B cell (primary cell): ENCODE measurements around the gene SEC16A. TPM values are rescaled to one million over a fixed set of nuclear protein-coding genes. Genes with fewer than 3 reads are reported as not detected.

Experiments used
- ATAC-seq: fragments of 200-7000 bp; cut with Tn5 transposase; one replicate; pipeline ENCODE4 v1.10.0; 2021; ENCODE audit warnings: low read depth, mild to moderate bottlenecking, moderate number of reproducible peaks, moderate library complexity
- CTCF ChIA-PET: fragments of 350-600 bp; sonication (Branson Sonifier 250); formaldehyde crosslinking; loops from one replicate; lab custom pipeline; 2021; ENCODE audit warnings: antibody characterized with exemption, inconsistent platforms; lab: Charles Lee
- POLR2A ChIA-PET: fragments of 350-600 bp; sonication (Branson Sonifier 250); formaldehyde crosslinking; loops from one replicate; lab custom pipeline; 2021; ENCODE audit warnings: antibody characterized with exemption; lab: Charles Lee
- DNase-seq: peaks from one replicate; pipeline ENCODE4 v3.0.0; 2013
- H2AFZ ChIP-seq: 2 replicates; pipeline ENCODE4 v1.6.1; 2012; ENCODE audit warnings: mild to moderate bottlenecking, low read depth, low read length; ENCODE audit not compliant: insufficient read depth, poor library complexity, severe bottlenecking
- H3K27ac ChIP-seq, 2 donors: 1 replicate in 1 of 2; 2 replicates in 1 of 2; pipeline ENCODE4 v1.5.1; 2012 to 2013; ENCODE audit warnings: low read length in 2 of 2, mild to moderate bottlenecking in 2 of 2, moderate library complexity in 1 of 2
- H3K27me3 ChIP-seq, 4 experiments: fragments of 200-600 bp in 1 of 4; sonication (generic) in 1 of 4; replicated peaks in 1 of 4; 1 replicate in 2 of 4; 2 replicates in 2 of 4; pipeline versions ENCODE4 v1.6.1 to v1.7.0; 2013 to 2016; ENCODE audit warnings: low read length in 3 of 4, mild to moderate bottlenecking in 2 of 4, mixed read lengths in 1 of 4, moderate library complexity in 1 of 4; ENCODE audit not compliant: insufficient read depth in 4 of 4, control insufficient read depth in 3 of 4; ENCODE audit errors: control extremely low read depth in 1 of 4
- H3K36me3 ChIP-seq, 2 experiments: replicated peaks in 1 of 2; 1 replicate in 1 of 2; 2 replicates in 1 of 2; pipeline versions ENCODE4 v1.6.1 to v1.7.1; 2013; ENCODE audit warnings: low read length in 1 of 2; ENCODE audit not compliant: insufficient read depth in 2 of 2, control insufficient read depth in 1 of 2; ENCODE audit errors: control extremely low read depth in 1 of 2, extremely low read depth in 1 of 2
- H3K4me1 ChIP-seq, 2 donors: fragments of 200-600 bp in 1 of 2; sonication (generic) in 1 of 2; 1 replicate in 1 of 2; 2 replicates in 1 of 2; pipeline versions ENCODE4 v1.5.1 to v1.6.1; 2013 to 2017; ENCODE audit warnings: low read length in 2 of 2; ENCODE audit not compliant: control insufficient read depth in 2 of 2, insufficient read depth in 2 of 2
- H3K4me2 ChIP-seq: replicated peaks from 2 replicates; pipeline ENCODE3; 2012; ENCODE audit warnings: mild to moderate bottlenecking, low read depth, low read length; ENCODE audit not compliant: poor library complexity, severe bottlenecking
- H3K4me3 ChIP-seq, 5 experiments: fragments of 200-600 bp in 1 of 5; sonication (generic) in 1 of 5; 1 replicate in 3 of 5; 2 replicates in 2 of 5; pipeline versions ENCODE4 v1.5.1 to v1.7.0; 2011 to 2016; ENCODE audit warnings: low read length in 4 of 5, mild to moderate bottlenecking in 4 of 5, low read depth in 2 of 5, control low read depth in 1 of 5, moderate library complexity in 1 of 5; ENCODE audit not compliant: insufficient read depth in 1 of 5; ENCODE audit errors: control extremely low read depth in 1 of 5, extremely low read depth in 1 of 5
- H3K79me2 ChIP-seq: fragments of 200-600 bp; sonication (generic); one replicate; pipeline ENCODE4 v1.6.0; 2016; ENCODE audit warnings: low read length; ENCODE audit not compliant: control insufficient read depth, insufficient read depth
- H3K9ac ChIP-seq: fragments of 200-600 bp; sonication (generic); 2 replicates; pipeline ENCODE4 v1.6.1; 2017; ENCODE audit warnings: mild to moderate bottlenecking, low read length, moderate library complexity
- H3K9me3 ChIP-seq, 3 donors: one replicate each; pipeline versions ENCODE4 v1.6.1 to v1.7.1; 2013; ENCODE audit warnings: low read length in 2 of 3; ENCODE audit not compliant: control insufficient read depth in 2 of 3, insufficient read depth in 1 of 3; ENCODE audit errors: control extremely low read depth in 1 of 3
- H4K20me1 ChIP-seq: 2 replicates; pipeline ENCODE4 v1.6.0; 2012; ENCODE audit warnings: mild to moderate bottlenecking, low read length; ENCODE audit not compliant: insufficient read depth, control insufficient read depth, poor library complexity, severe bottlenecking
- H3K27ac Mint-ChIP-seq: one replicate; pipeline ENCODE4 v1.8.0; 2021; ENCODE audit warnings: mixed read lengths
- H3K27me3 Mint-ChIP-seq: one replicate; pipeline ENCODE4 v1.8.0; 2021; ENCODE audit warnings: mixed read lengths
- H3K4me1 Mint-ChIP-seq: one replicate; pipeline ENCODE4 v1.8.0; 2021; ENCODE audit warnings: mixed read lengths
- H3K4me3 Mint-ChIP-seq: one replicate; pipeline ENCODE4 v1.8.0; 2021; ENCODE audit warnings: mixed read lengths
- H3K9me3 Mint-ChIP-seq: one replicate; pipeline ENCODE4 v1.8.0; 2022; ENCODE audit warnings: mixed read lengths; ENCODE audit not compliant: insufficient read depth
- CTCF ChIP-seq: fragments of 200-600 bp; IDR thresholded peaks from one replicate; pipeline ENCODE4 v1.8.0; 2022; ENCODE audit warnings: antibody characterized with exemption, mild to moderate bottlenecking
- EZH2 ChIP-seq: IDR thresholded peaks from 2 replicates; pipeline ENCODE4 v1.6.1; 2012; ENCODE audit warnings: borderline replicate concordance, low read depth, mild to moderate bottlenecking, moderate library complexity, low read length; ENCODE audit not compliant: insufficient read depth, poor library complexity, severe bottlenecking
- WGBS: methylation state at CpG from one replicate; pipeline ENCODE4 v1.1.5; 2013; ENCODE audit warnings: missing lambda C conversion rate; ENCODE audit not compliant: insufficient coverage; 5-methylcytosine and 5-hydroxymethylcytosine counted together
- intact Hi-C: fragments of 100-400 bp; cut with micrococcal nuclease; formaldehyde crosslinking; loops from one replicate; pipeline ENCODE4 v1.10.0; 2022
- polyA plus RNA-seq: library from polyadenylated mRNA; depleted of rRNA; stranded (reverse); fragments of >200 nt; gene quantifications from 2 replicates; pipeline ENCODE4 v1.2.3, GENCODE V29; 2012
- total RNA-seq, 2 donors: library from RNA; stranded (reverse); fragments of 120-200 nt in 1 of 2; gene quantifications; 1 replicate in 1 of 2; 2 replicates in 1 of 2; pipeline versions ENCODE4 v1.2.3 to v1.2.4, GENCODE V29; 2013 to 2022

Gene SEC16A
- total and polyA plus RNA-seq, 2 donors (not counting 1 experiment from before 2014, with no cell fraction given): 31.7 to 73.4 TPM

- ChIA-PET POLR2A (no interaction called here), CTCF (no interaction called here)
- Mint-ChIP-seq H3K9me3 (no peaks in the 10 kb centered on the region), H3K4me3 (no peak overlapping the region), H3K27ac (no peak overlapping the region), H3K4me1 (no peaks in the 10 kb centered on the region), H3K27me3 (no peaks in the 10 kb centered on the region)
- peaks cover 9% of the 10 kb centered on the region for H4K20me1 ChIP-seq
- no peak for TF ChIP-seq EZH2
- no peak for TF ChIP-seq CTCF
- H2AFZ ChIP-seq: no peak overlapping the region
- ATAC-seq (no peak), DNase-seq (no peak)
- 96% methylated on average over 41 of the region's 51 CpGs for WGBS
- H3K27me3 ChIP-seq: no peaks in the 10 kb centered on the region
- H3K9ac ChIP-seq: no peak overlapping the region
- no peaks in the 10 kb centered on the region for H3K4me1 ChIP-seq
- no peak overlapping the region for H3K4me3 ChIP-seq
- no peaks in the 10 kb centered on the region for H3K9me3 ChIP-seq
- no peak overlapping the region for H3K27ac ChIP-seq
- H3K36me3 ChIP-seq: peaks cover 0 to 80% of the 10 kb centered on the region in 2 experiments
- H3K4me2 ChIP-seq: no peak overlapping the region
- intact Hi-C loops: no loop called here
- H3K79me2 ChIP-seq: no peaks in the 10 kb centered on the region
These were observed 22.9 kb upstream of the SEC16A start for GRCh38 chr9:136505406-136506403.
